ENCODE data around the gene MALL.

DNA sequence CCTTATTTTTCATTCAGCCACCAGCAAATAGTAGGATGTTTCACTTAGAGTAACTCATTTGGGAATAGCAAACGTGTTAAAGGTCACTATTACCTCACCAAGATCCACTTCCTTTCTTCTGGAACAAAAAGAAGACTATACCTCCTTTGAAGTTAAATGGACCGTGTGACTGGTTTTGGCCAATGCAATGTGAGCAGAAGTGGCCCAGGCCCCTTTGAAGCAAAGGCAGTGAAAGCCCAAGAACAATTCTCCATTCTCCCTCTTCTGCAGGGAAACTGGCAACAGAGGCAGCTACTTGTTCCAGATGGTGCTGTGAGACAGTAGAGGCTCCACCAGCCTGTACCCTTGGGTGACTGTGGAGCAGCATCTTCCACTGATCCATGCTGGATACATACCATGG lies 11.3 kb upstream of the MALL start:
- TF ChIP-seq, protein P1, sequence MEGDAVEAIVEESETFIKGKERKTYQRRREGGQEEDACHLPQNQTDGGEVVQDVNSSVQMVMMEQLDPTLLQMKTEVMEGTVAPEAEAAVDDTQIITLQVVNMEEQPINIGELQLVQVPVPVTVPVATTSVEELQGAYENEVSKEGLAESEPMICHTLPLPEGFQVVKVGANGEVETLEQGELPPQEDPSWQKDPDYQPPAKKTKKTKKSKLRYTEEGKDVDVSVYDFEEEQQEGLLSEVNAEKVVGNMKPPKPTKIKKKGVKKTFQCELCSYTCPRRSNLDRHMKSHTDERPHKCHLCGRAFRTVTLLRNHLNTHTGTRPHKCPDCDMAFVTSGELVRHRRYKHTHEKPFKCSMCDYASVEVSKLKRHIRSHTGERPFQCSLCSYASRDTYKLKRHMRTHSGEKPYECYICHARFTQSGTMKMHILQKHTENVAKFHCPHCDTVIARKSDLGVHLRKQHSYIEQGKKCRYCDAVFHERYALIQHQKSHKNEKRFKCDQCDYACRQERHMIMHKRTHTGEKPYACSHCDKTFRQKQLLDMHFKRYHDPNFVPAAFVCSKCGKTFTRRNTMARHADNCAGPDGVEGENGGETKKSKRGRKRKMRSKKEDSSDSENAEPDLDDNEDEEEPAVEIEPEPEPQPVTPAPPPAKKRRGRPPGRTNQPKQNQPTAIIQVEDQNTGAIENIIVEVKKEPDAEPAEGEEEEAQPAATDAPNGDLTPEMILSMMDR (IDR thresholded peaks at IDR 0.05), result no peak
- no peak for TF ChIP-seq POLR2AphosphoS5 (IDR thresholded peaks at IDR 0.05)

Measured in upper lobe of left lung (tissue), 4 donors.